ENCODE measurements around the gene BNC1.
A peak's percentile ranks its signal among the peaks of the same experiment; 100 is the strongest.
"Not testable (repeated sequence)": the region's sequence is repeated elsewhere in the genome, so short reads cannot be mapped to it uniquely, and the experiment has no call there.

Gene BNC1

GRCh38 chr15:83243634-83244033 lies 40.8 kb downstream of the BNC1 start:
- no peak for DNase-seq (ENCODE audit: low spot score)

DNA sequence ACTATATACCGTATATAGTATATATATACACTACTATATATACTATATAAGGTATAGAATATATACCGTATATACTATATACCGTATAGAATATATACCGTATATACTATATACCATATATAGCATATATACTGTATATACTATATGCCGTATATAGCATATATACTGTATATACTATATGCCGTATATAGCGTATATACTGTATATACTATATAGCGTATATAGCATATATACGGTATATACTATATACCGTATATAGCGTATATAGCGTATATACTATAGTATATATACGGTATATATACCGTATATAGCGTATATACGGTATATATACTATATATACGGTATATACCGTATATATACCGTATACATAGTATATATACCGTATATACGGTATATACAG lies 54.2 kb downstream of the BNC1 start:
- DNase-seq (ENCODE audit: low spot score) = no peak

DNA sequence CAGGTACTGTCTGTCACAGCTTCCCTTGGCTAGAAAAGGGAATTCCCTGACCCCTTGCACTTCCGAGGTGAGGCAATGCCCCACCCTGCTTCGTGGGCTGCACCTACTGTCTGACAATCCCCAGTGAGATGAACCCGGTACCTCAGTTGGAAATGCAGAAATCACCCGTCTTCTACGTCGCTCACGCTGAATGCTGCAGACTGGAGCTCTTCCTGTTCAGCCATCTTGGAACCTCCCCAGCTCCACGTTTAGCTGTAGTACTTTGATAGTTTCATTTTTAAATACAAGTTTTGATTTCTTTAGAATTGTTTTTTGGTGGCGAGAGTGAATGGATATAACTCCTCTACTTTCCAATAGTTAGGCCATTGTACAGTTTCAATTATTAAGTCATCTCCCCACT lies 59.0 kb downstream of the BNC1 start:
- no peak for DNase-seq (ENCODE audit: low spot score)

DNA sequence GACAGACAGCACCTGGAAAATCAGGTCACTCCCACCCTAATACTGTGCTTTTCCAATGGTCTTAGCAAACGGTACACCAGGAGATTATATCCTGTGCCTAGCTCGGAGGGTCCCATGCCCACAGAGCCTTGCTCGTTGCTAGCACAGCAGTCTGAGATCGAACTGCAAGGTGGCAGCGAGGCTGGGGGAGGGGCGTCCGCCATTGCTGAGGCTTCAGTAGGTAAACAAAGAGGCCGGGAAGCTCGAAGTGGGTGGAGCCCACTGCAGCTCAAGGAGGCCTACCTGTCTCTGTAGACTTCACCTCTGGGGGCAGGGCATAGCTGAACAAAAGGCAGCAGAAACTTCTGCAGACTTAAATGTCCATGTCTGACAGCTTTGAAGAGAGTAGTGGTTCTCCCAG lies 62.7 kb downstream of the BNC1 start:
- DNase-seq (ENCODE audit: low spot score) = not testable (repeated sequence)

DNA sequence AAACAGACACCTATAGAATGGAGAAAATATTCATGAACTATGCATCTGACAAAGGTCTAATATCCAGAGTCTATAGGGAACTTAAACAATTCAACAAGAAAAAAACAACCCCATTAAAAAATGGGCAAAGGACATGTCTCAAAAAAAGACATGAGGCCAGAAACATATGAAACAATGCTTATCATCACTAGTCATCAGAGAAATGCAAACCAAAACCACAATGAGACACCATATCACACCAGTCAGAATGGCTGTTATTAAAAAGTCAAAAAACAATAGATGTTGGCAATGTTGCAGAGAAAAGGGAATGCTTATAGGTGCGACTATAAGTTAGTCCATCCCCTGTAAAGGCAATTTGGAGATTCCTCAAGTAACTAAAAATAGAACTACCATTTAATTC lies 65.4 kb downstream of the BNC1 start:
- DNase-seq (ENCODE audit: low spot score) = no peak

DNA sequence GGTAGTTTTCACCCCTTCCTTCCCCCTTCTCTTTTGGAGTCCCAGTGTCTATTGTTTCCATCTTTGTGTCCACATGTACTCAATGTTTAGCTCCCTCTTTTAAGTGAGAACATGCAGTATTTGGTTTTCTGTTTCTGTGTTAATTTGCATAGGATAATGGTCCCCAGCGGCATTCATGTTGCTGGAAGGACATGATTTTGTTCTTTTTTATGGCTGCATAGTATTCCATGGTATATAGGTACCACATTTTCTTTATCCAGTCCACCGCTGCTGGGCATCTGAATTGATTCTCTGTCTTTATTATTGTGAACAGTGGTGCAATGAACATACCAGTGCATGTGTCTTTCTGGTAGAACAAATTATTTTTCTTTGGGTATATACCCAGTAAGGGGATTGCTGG lies 69.2 kb downstream of the BNC1 start:
- no peak for DNase-seq (ENCODE audit: low spot score)

GRCh38 chr15:83210619-83211018 lies 73.8 kb downstream of the BNC1 start:
- no peak for DNase-seq (ENCODE audit: low spot score)

DNA sequence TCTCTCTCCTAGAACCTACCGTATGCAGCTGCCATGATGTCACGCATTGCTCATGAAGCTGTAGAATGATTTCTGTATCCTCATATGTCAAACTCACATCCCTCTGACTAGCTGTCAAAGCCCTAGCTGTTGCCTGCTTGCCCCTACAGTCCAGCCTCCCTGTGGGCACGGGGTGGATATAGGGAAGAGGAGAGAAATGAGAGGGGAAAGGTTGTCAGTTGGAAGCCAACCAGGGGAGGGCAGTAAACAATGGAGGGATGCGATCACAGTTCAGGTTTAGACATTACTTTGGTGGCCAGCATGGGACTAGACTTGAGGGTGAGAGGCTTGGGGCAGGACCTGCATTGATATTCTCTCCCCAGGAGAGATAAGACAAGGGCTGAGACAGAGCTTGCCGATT lies 75.1 kb downstream of the BNC1 start:
- DNase-seq (ENCODE audit: low spot score) = no peak

- no peak for DNase-seq (ENCODE audit: low spot score)
These were observed 76.2 kb downstream of the BNC1 start for GRCh38 chr15:83208367-83208661.

DNA sequence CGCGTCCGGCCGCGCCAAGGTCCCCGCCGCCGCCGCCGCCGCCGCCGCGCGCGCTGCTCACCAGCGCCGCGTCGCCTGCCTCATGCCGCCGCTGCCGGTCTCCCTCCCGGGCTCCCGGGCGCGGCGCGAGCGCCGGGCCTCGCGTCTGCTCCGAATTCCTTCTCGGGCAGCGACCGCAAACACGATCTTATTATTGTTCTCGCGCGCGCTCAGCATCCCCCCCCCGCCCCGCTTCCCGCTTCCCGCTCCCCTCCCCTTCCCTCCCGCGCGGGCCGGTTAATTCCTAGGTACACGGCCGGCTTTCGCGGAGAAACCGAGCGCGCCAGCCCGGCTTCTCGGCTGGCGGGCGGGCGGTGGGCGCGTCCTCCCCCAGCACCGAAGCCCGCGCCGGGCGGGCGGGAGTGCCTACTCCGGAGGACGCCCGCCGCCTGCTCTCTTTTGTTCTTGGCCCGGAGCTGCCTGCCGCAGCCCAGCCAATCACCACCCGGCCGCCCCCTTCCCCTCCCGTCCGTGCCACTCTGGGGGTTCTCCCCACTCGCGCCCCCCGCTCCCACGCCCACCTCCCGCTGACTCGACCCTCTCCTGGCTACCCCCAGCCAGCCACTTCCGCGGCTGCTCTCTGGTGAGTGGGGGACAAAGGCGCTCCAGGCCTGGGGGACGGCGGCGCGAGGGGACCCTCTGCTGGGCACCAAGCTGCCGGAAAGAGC lies 76.7 kb downstream of the BNC1 start, which contains the start of gene HDGFL3:
HDGFL3 (minus strand) TSS at position 164 of the 707 bp plus-strand sequence. CDS start 409 bp downstream, outside the sequence.
- DNase-seq (ENCODE audit: low spot score) = peak; percentile 55

DNA sequence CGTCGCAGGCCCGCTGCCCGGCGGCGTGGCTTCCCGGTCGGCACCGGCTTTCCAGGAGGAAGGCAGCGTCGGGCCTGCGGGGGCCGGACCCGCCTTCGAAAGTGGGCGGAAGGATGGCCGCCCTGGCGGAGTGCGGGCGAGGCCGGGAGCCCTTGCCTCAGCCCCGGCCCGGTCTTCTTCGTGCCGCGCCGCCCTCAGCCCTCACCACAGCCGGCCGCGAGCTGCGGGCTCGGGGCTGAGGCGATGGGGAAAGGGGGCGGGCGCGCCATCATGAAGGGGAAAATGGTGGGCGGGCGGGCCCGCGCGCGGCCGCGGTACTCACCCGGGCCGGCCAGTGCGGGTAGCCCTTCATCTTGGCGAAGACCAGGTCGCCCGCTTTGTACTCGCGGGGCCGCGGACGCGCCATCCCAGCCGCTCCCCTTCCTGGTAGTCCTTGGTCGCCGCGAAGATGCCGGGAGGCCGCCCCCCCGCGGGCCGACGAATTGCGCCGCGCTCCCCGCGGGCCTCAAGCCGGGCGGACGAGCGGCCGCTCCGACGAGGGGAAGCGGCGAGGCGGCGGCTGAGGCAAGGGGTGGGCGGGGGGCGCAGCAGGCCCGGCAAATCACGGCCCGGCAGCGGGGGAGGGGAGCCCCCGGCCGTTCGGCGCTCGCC lies 77.3 kb downstream of the BNC1 start:
- DNase-seq (ENCODE audit: low spot score) = peak; percentile 22

GRCh38 chr15:83206526-83207008 lies 77.9 kb downstream of the BNC1 start:
- peak; percentile 13 for DNase-seq (ENCODE audit: low spot score)
